GM06990 (cell line): Measurements from ENCODE around the gene BABAM2.

Source experiments
- DNase-seq: peaks from one replicate; pipeline ENCODE4 v3.0.0-alpha.2; 2011; ENCODE audit not compliant: insufficient read length; ENCODE audit errors: extremely low read depth
- H3K27me3 ChIP-seq: replicated peaks from 2 replicates; pipeline ENCODE4 v1.6.0; 2011; ENCODE audit warnings: low read length; ENCODE audit not compliant: control insufficient read depth, insufficient read depth
- H3K36me3 ChIP-seq: 2 replicates; pipeline ENCODE4 v1.5.1; 2011; ENCODE audit warnings: low read length; ENCODE audit not compliant: control insufficient read depth, insufficient read depth
- H3K4me3 ChIP-seq: replicated peaks from 2 replicates; pipeline ENCODE4 v1.5.1; 2011; ENCODE audit warnings: low read depth, mild to moderate bottlenecking, control low read depth, low read length
- TF ChIP-seq, protein P1 (sequence below): IDR thresholded peaks from 2 replicates; pipeline ENCODE4 v1.5.1; 2011; ENCODE audit warnings: low read length, control low read depth, mild to moderate bottlenecking, inconsistent platforms; ENCODE audit not compliant: insufficient read depth, poor library complexity, severe bottlenecking

BABAM2 gene

DNA sequence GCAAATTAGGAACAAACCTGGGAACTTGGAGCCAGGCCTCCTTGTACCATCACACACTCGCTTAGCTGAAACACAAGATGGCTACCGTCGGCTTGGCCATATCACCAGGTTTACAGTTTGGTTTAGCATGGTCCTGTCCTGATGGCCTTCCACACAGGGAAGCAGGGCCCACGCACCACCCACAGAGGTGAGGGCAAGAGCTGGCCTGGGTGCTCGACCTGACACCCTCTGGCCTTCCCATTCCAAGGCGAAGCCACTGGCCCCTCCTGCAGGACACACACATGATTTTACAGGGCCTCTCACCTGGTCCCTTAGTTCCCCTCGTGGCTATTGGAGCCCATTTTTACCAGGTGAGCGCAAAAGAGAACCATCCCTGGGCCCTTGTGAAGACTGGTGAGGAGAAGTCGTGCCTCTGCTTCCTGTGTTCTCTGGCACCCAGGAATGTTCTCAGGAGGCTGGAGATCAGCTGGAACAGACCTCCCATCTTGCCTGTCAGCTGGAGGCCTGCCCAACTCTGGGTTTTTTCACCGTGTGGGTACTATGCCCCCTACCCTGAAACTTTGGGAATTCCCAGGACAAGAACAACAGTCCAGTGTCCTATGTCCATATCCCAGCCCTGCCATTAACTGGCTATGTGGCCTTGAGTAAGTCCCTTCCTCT is 449.1 kb downstream of the BABAM2 start:
- DNase-seq: no peak
- Histone ChIP-seq H3K4me3 (no peak overlapping the region), H3K36me3 (no peaks in the 10 kb centered on the region; the same call in none of the 2 replicates), H3K27me3 (no peaks in the 10 kb centered on the region)
- TF ChIP-seq, protein P1, sequence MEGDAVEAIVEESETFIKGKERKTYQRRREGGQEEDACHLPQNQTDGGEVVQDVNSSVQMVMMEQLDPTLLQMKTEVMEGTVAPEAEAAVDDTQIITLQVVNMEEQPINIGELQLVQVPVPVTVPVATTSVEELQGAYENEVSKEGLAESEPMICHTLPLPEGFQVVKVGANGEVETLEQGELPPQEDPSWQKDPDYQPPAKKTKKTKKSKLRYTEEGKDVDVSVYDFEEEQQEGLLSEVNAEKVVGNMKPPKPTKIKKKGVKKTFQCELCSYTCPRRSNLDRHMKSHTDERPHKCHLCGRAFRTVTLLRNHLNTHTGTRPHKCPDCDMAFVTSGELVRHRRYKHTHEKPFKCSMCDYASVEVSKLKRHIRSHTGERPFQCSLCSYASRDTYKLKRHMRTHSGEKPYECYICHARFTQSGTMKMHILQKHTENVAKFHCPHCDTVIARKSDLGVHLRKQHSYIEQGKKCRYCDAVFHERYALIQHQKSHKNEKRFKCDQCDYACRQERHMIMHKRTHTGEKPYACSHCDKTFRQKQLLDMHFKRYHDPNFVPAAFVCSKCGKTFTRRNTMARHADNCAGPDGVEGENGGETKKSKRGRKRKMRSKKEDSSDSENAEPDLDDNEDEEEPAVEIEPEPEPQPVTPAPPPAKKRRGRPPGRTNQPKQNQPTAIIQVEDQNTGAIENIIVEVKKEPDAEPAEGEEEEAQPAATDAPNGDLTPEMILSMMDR: no peak

DNA sequence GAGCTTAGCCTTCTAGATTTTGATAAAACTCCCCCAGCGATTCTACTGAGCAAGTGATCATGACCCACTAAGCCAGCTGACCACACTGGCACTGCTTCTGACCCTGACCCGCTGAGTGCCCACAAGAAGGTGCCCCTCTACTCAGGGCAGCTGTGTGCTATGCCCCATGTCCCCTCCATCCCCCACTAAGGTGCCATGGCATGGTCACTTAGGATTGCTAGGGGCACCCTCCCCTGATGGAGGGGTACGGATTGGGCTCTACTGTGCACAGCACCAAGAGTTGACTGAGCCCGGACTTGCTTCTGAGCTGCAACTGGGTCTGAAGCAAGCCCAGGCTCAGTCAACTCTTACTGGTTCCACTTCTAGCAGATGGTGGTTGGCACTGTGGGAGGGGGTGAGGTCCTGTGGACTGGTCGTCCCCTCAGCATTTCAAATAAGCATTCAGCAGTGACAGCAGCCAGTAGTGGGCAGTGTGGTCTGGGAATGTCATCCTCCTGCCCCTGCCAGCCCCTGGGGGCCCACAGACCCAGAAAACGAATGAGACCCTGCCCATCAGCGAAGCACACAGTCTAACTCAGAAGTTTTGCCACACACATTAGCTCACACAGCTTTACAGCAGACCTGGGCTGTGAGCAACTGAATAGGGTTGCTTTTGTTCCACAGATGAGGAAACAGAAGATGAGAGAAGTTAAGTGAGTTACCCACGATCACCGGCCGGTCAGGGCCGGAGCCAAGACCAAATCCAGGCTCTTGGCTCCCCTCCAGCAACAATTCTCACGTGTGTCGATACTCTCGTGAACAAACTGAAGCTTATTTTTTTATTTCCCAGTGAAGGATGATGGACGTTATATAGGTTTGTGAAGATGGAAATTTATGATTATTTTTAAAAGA is 450.0 kb downstream of the BABAM2 start:
- TF ChIP-seq, protein P1: no peak
- H3K36me3 ChIP-seq: no peaks in the 10 kb centered on the region; the same call in none of the 2 replicates
- no peaks in the 10 kb centered on the region for H3K27me3 ChIP-seq
- H3K4me3 ChIP-seq: no peak overlapping the region
- DNase-seq: no peak

GRCh38 chr2:28341208-28341891 is 450.8 kb downstream of the BABAM2 start:
- no peak overlapping the region for H3K4me3 ChIP-seq
- no peaks in the 10 kb centered on the region for H3K27me3 ChIP-seq
- no peaks in the 10 kb centered on the region; the same call in none of the 2 replicates for H3K36me3 ChIP-seq
- TF ChIP-seq, protein P1: no peak
- DNase-seq: no peak

DNA sequence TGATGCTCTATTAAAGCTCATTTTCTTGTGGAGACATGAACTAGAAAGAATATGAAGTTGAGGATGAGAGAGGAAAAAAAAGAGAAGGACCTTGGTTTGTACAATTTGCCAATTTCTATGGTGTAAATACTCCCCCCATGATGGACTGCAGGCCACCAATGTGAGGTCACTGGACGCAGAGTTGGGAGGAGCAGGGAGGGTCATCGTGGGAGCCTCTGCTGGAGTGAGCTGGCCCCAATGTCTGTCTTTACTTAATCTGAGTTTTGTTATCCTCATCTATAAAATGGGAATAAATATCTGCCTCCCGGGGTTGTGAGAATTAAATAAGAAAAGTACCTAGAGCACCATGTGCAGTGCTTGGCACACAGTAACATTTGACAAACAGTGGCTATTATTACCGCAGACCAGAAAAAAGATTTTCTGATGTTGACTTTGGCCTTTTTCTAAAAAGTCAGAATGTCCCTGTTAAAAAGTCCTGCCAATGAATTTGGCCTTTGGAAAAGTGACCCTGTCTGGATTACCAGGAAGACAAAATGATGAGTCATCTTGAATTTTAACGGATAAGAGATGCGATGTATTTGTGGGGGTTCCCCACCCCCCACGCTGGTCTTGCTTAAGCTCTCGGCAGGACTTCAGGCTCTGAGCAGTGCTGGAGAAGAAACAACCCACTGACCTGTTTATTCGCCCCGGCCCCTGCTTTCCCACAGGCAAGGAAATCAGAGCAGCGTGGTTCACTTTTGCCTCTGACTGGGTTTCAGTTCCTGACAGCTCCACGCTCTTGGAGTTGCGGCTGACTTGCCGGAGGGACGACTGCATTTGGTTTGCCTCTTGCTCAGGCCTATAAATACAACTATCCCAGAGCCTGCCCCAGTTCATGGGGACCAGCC is 451.8 kb downstream of the BABAM2 start:
- Histone ChIP-seq H3K27me3 (no peaks in the 10 kb centered on the region), H3K4me3 (no peak overlapping the region), H3K36me3 (no peaks in the 10 kb centered on the region; the same call in none of the 2 replicates)
- DNase-seq: no peak
- TF ChIP-seq, protein P1: no peak
